DND-41 (cell line): ENCODE data around the gene GUCA2A.

Experiments used
- ATAC-seq: fragments of 200-7000 bp; cut with Tn5 transposase; 3 replicates; pipeline ENCODE4 v1.9.1; 2021; ENCODE audit warnings: low read depth; ENCODE audit not compliant: insufficient read depth
- DNase-seq: peaks from one replicate; pipeline ENCODE4 v3.0.0-alpha.2; 2020
- H2AFZ ChIP-seq: 2 replicates; pipeline ENCODE4 v1.6.0; 2012; ENCODE audit warnings: low read depth, low read length
- H3K27ac ChIP-seq: 2 replicates; pipeline ENCODE4 v1.5.1; 2012; ENCODE audit warnings: low read length, inconsistent platforms
- H3K27me3 ChIP-seq: fragments of 200-600 bp; sonication (generic); 2 replicates; pipeline ENCODE4 v1.6.0; 2012; ENCODE audit warnings: low read length, mild to moderate bottlenecking, inconsistent platforms; ENCODE audit not compliant: insufficient read depth, poor library complexity
- H3K36me3 ChIP-seq: 2 replicates; pipeline ENCODE4 v1.5.1; 2012; ENCODE audit warnings: low read length, inconsistent platforms; ENCODE audit not compliant: insufficient read depth
- H3K4me1 ChIP-seq: 2 replicates; pipeline ENCODE4 v1.5.1; 2012; ENCODE audit warnings: mild to moderate bottlenecking, low read length; ENCODE audit not compliant: insufficient read depth
- H3K4me2 ChIP-seq: 2 replicates; pipeline ENCODE4 v1.6.0; 2012; ENCODE audit warnings: mild to moderate bottlenecking, moderate library complexity, low read length, inconsistent platforms; ENCODE audit not compliant: insufficient read depth
- H3K4me3 ChIP-seq, 2 experiments: fragments of 200-600 bp in 1 of 2; shearing (Covaris generic) in 1 of 2; 2 replicates each; pipeline ENCODE4 v1.5.1; 2012 to 2016; ENCODE audit warnings: inconsistent platforms in 2 of 2, low read length in 2 of 2, mild to moderate bottlenecking in 2 of 2, low read depth in 1 of 2, moderate library complexity in 1 of 2
- H3K79me2 ChIP-seq: 2 replicates; pipeline ENCODE4 v1.6.0; 2012; ENCODE audit warnings: low read length, inconsistent platforms; ENCODE audit not compliant: insufficient read depth
- H3K9ac ChIP-seq: 2 replicates; pipeline ENCODE4 v1.6.0; 2012; ENCODE audit warnings: low read depth, mild to moderate bottlenecking, inconsistent platforms, low read length, moderate library complexity
- H3K9me3 ChIP-seq: 2 replicates; pipeline ENCODE4 v1.5.1; 2012; ENCODE audit warnings: low read length, moderate library complexity, mild to moderate bottlenecking, inconsistent platforms; ENCODE audit not compliant: insufficient read depth, severe bottlenecking
- H4K20me1 ChIP-seq: 2 replicates; pipeline ENCODE4 v1.6.0; 2012; ENCODE audit warnings: low read length; ENCODE audit not compliant: insufficient read depth
- CTCF ChIP-seq: IDR thresholded peaks from 2 replicates; pipeline ENCODE4 v1.5.1; 2012; ENCODE audit warnings: borderline replicate concordance, low read length, moderate library complexity, mild to moderate bottlenecking; ENCODE audit not compliant: poor library complexity, severe bottlenecking; ENCODE audit errors: extremely low read depth
- EZH2 ChIP-seq: IDR thresholded peaks from 3 replicates; pipeline ENCODE4 v1.6.1; 2012; ENCODE audit warnings: borderline replicate concordance, low read depth, mild to moderate bottlenecking, moderate library complexity, low read length, inconsistent platforms; ENCODE audit not compliant: severe bottlenecking

Gene GUCA2A

DNA sequence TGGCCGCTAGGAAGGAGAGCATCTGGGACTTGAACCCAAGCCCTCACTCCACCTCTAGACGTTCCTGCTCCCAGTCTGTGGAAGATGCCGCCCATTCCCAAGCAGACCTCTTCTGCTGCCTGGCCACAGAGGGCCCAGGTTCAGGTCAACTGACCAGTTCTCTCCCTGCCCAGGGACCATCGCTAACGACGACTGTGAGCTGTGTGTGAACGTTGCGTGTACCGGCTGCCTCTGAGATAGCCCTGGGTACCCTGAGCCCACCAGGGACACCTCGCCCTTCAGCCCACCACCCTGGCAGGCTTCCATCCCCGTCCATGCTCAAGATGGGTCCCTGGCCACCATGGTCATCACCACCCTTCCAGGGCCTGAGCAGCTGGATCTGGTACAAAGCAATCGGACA lies 9.2 kb downstream of the GUCA2A start:
- no peak for DNase-seq
- H3K27me3 ChIP-seq: no peaks in the 10 kb centered on the region
- H3K9me3 ChIP-seq: peaks cover under 1% of the 10 kb centered on the region
- H3K36me3 ChIP-seq: no peaks in the 10 kb centered on the region
- no peak for ATAC-seq
- no peaks in the 10 kb centered on the region for H3K79me2 ChIP-seq
- no peak overlapping the region for H3K4me3 ChIP-seq
- H3K27ac ChIP-seq: no peak overlapping the region
- peaks cover 14% of the 10 kb centered on the region for H3K4me1 ChIP-seq
- no peak overlapping the region for H3K4me2 ChIP-seq
- no peak for TF ChIP-seq CTCF
- TF ChIP-seq EZH2: no peak
- no peaks in the 10 kb centered on the region for H4K20me1 ChIP-seq
- no peak overlapping the region for H3K9ac ChIP-seq
- H2AFZ ChIP-seq: no peak overlapping the region

- TF ChIP-seq CTCF: no peak
- no peak for TF ChIP-seq EZH2
- H3K4me2 ChIP-seq: no peak overlapping the region
These were observed 9.9 kb downstream of the GUCA2A start for GRCh38 chr1:42154685-42155084.

GRCh38 chr1:42153624-42154023 lies 10.9 kb downstream of the GUCA2A start:
- Histone ChIP-seq H3K4me1 (peaks cover 14% of the 10 kb centered on the region), H3K36me3 (no peaks in the 10 kb centered on the region), H3K9ac (no peak overlapping the region), H3K27ac (no peak overlapping the region), H3K4me2 (no peak overlapping the region), H3K4me3 (no peak overlapping the region), H3K79me2 (no peaks in the 10 kb centered on the region), H3K27me3 (no peaks in the 10 kb centered on the region), H4K20me1 (no peaks in the 10 kb centered on the region), H3K9me3 (no peaks in the 10 kb centered on the region), H2AFZ (no peak overlapping the region)
- TF ChIP-seq EZH2 (no peak), CTCF (no peak)
- no peak for DNase-seq
- ATAC-seq: no peak

More at GRCh38 chr1:42154685-42155084, 9.9 kb downstream of the GUCA2A start:
- no peaks in the 10 kb centered on the region for H3K79me2 ChIP-seq
- no peak overlapping the region for H3K4me3 ChIP-seq
- DNase-seq (no peak), ATAC-seq (no peak)
- H3K27me3 ChIP-seq: no peaks in the 10 kb centered on the region
- peaks cover 14% of the 10 kb centered on the region for H3K4me1 ChIP-seq
- no peaks in the 10 kb centered on the region for H4K20me1 ChIP-seq
- no peaks in the 10 kb centered on the region for H3K9me3 ChIP-seq
- no peak overlapping the region for H3K27ac ChIP-seq
- no peak overlapping the region for H3K9ac ChIP-seq
- H3K36me3 ChIP-seq: no peaks in the 10 kb centered on the region
- no peak overlapping the region for H2AFZ ChIP-seq
